K562 (cell line): Measurements from ENCODE around the gene MAP3K7CL. TPM values are rescaled to one million over a fixed set of nuclear protein-coding genes. Genes with fewer than 3 reads are reported as not detected.

Source experiments
- ATAC-seq: fragments of 200-7000 bp; cut with Tn5 transposase; 3 replicates; pipeline ENCODE4 v1.9.1; 2020; ENCODE audit warnings: moderate library complexity
- BruUV-seq: library from RNA; stranded (reverse); fragments of 400-500 nt; replicated peaks from 2 replicates; lab custom pipeline; 2021; lab: Mats Ljungman, UMichigan
- CTCF ChIA-PET: fragments of 300-600 bp; formaldehyde crosslinking; extraction: SDS; loops from one replicate; lab custom pipeline; 2021; ENCODE audit warnings: low intra/inter-chr PET ratio; lab: Yijun Ruan, JAX
- POLR2A ChIA-PET: fragments of 300-600, 350-650 bp; sonication (Branson Sonifier 250); formaldehyde crosslinking; extraction: SDS; loops from one replicate; lab custom pipeline; 2021; ENCODE audit warnings: antibody characterized with exemption, inconsistent platforms; lab: Yijun Ruan, JAX
- DNase-seq, 4 experiments: peaks; one replicate each; pipeline versions ENCODE4 v3.0.0 to v3.0.0-alpha.2; 2011 to 2018; ENCODE audit warnings: low spot score in 3 of 4, mixed read lengths in 3 of 4; ENCODE audit errors: extremely low read depth in 1 of 4
- FAIRE-seq: peaks from 2 replicates; lab custom pipeline; 2011; peaks lifted over from hg19 to GRCh38; lab: Jason Lieb, UNC
- H2AFZ ChIP-seq: 2 replicates; pipeline ENCODE4 v1.6.0; 2011; ENCODE audit warnings: low read depth, low read length, control low read depth, inconsistent platforms
- H3K27ac ChIP-seq: fragments of 200-600 bp; 3 replicates; pipeline ENCODE4 v1.8.0; 2011; ENCODE audit warnings: low read depth, mild to moderate bottlenecking, control low read depth, inconsistent platforms, low read length, moderate library complexity, mixed read lengths; ENCODE audit errors: extremely low read depth
- H3K27me3 ChIP-seq, 2 experiments: fragments of 300-600 bp in 1 of 2; 2 replicates in 1 of 2; 3 replicates in 1 of 2; pipeline versions ENCODE4 v1.6.0 to v1.8.0; 2011; ENCODE audit warnings: inconsistent platforms in 2 of 2, low read length in 2 of 2, mild to moderate bottlenecking in 1 of 2, mixed read lengths in 1 of 2, moderate library complexity in 1 of 2; ENCODE audit not compliant: control insufficient read depth in 2 of 2, insufficient read depth in 2 of 2
- H3K36me3 ChIP-seq: fragments of 300-600 bp; 3 replicates; pipeline ENCODE4 v1.8.0; 2011; ENCODE audit warnings: mild to moderate bottlenecking, low read length, inconsistent platforms; ENCODE audit not compliant: control insufficient read depth, insufficient read depth
- H3K4me1 ChIP-seq, 2 experiments: fragments of 200-600 bp in 1 of 2; replicated peaks in 1 of 2; 2 replicates in 1 of 2; 3 replicates in 1 of 2; pipeline versions ENCODE4 v1.5.1 to v1.8.0; 2011; ENCODE audit warnings: inconsistent platforms in 2 of 2, low read length in 2 of 2, mild to moderate bottlenecking in 1 of 2, mixed read lengths in 1 of 2, moderate library complexity in 1 of 2; ENCODE audit not compliant: control insufficient read depth in 2 of 2, insufficient read depth in 2 of 2
- H3K4me2 ChIP-seq: 2 replicates; pipeline ENCODE4 v1.6.1; 2011; ENCODE audit warnings: low read length, control low read depth, inconsistent platforms, mixed read lengths; ENCODE audit not compliant: insufficient read depth
- H3K4me3 ChIP-seq: fragments of 200-600 bp; sonication (generic), shearing (Covaris generic); 2 replicates; pipeline ENCODE4 v1.5.1; 2016; ENCODE audit warnings: control low read depth, inconsistent platforms
- H3K79me2 ChIP-seq: fragments of 200-600 bp; 3 replicates; pipeline ENCODE4 v1.8.0; 2011; ENCODE audit warnings: low read length, inconsistent platforms; ENCODE audit not compliant: control insufficient read depth, insufficient read depth
- H3K9ac ChIP-seq, 2 experiments: 2 replicates each; pipeline versions ENCODE4 v1.6.0 to v1.6.1; 2011; ENCODE audit warnings: low read depth in 2 of 2, low read length in 2 of 2, control low read depth in 1 of 2, inconsistent platforms in 1 of 2, mild to moderate bottlenecking in 1 of 2, mixed read lengths in 1 of 2; ENCODE audit not compliant: insufficient read depth in 1 of 2
- H3K9me1 ChIP-seq: one replicate; pipeline ENCODE4 v1.6.0; 2011; ENCODE audit warnings: inconsistent platforms, mild to moderate bottlenecking, low read length, moderate library complexity; ENCODE audit not compliant: control insufficient read depth, insufficient read depth
- H3K9me3 ChIP-seq: replicated peaks from 2 replicates; pipeline ENCODE4 v1.5.1; 2011; ENCODE audit warnings: low read depth, low read length, inconsistent platforms; ENCODE audit not compliant: control insufficient read depth, insufficient read depth
- H4K20me1 ChIP-seq: replicated peaks from 2 replicates; pipeline ENCODE4 v1.6.1; 2011; ENCODE audit warnings: low read length, inconsistent platforms, mixed read lengths; ENCODE audit not compliant: control insufficient read depth, insufficient read depth
- CBFA2T3 ChIP-seq: fragments of 450-650 bp; IDR thresholded peaks from 2 replicates; pipeline ENCODE4 v1.6.1; 2017
- ELK3 ChIP-seq: fragments of 450-650 bp; formaldehyde crosslinking; IDR thresholded peaks from 2 replicates; pipeline ENCODE4 v1.4.0; 2020; ENCODE audit warnings: mild to moderate bottlenecking
- FOXM1 ChIP-seq, 2 experiments: fragments of 450-650 bp in 1 of 2; sonication (generic) in 1 of 2; formaldehyde crosslinking in 1 of 2; IDR thresholded peaks; 2 replicates each; pipeline versions ENCODE4 v1.6.1 to v1.9.0; 2017 to 2022; ENCODE audit warnings: low read depth in 2 of 2, mild to moderate bottlenecking in 2 of 2, missing genetic modification reagents in 1 of 2, moderate library complexity in 1 of 2
- HCFC1 ChIP-seq: IDR thresholded peaks from 2 replicates; pipeline ENCODE4 v1.6.1; 2012; ENCODE audit warnings: low read depth, low read length, improper control_type of control experiment
- KLF16 ChIP-seq: IDR thresholded peaks from 2 replicates; pipeline ENCODE4 v1.6.1; 2016; ENCODE audit warnings: antibody characterized with exemption
- NCOA6 ChIP-seq: fragments of 450-650 bp; IDR thresholded peaks from 2 replicates; pipeline ENCODE4 v1.6.1; 2017; ENCODE audit warnings: mild to moderate bottlenecking
- RBFOX2 ChIP-seq: fragments of 200-400 bp; formaldehyde crosslinking; IDR thresholded peaks from 2 replicates; pipeline ENCODE4 v1.6.1; 2017; ENCODE audit warnings: low read depth, mild to moderate bottlenecking, low read length, moderate library complexity
- ZBTB7A ChIP-seq: IDR thresholded peaks from 2 replicates; pipeline ENCODE4 v1.6.1; 2011; ENCODE audit warnings: low read depth, mild to moderate bottlenecking, low read length, moderate library complexity, borderline replicate concordance; ENCODE audit not compliant: control insufficient read depth
- ZC3H4 ChIP-seq: sonication (generic); formaldehyde crosslinking; IDR thresholded peaks from 2 replicates; pipeline ENCODE4 v1.9.0; 2021; ENCODE audit warnings: missing genetic modification reagents, borderline replicate concordance
- ZFP36 ChIP-seq: fragments of 150-350 bp; IDR thresholded peaks from 2 replicates; pipeline ENCODE4 v1.6.1; 2018; ENCODE audit warnings: low read length, low read depth; ENCODE audit not compliant: partially characterized antibody
- ZNF644 ChIP-seq: fragments of 200-800 bp; sonication (Bioruptor generic); IDR thresholded peaks from 2 replicates; pipeline ENCODE4 v1.6.1; 2016; ENCODE audit warnings: low read depth, missing genetic modification characterization, missing compliant biosample characterization
- WGBS: fragments of 100-300 bp; shearing (Covaris generic); methylation state at CpG from one replicate; pipeline ENCODE4 v1.1.6; 2016; ENCODE audit warnings: low coverage, mixed read lengths; ENCODE audit not compliant: insufficient coverage; ENCODE audit errors: missing lambda C conversion rate; 5-methylcytosine and 5-hydroxymethylcytosine counted together
- in situ Hi-C: fragments of 300-500 bp; cut with MboI; formaldehyde crosslinking; loops from 4 replicates; pipeline ENCODE4 v1.15.0; 2018; ENCODE audit warnings: inconsistent platforms, mixed read lengths
- intact Hi-C: fragments of 100-400 bp; cut with micrococcal nuclease; formaldehyde crosslinking; loops from 2 replicates; pipeline ENCODE4 v1.14.2; 2022
- polyA plus RNA-seq, 8 experiments: library from polyadenylated mRNA; depleted of rRNA in 4 of 8; stranded (reverse) in 5 of 8; unstranded in 3 of 8; fragments of >200 nt; fragmentation: Nextera tagmentation in 2 of 8; fragmentation: Illumina TruSeq in 1 of 8; extraction: Ambion mirVana in 2 of 8; extraction: Trizol in 1 of 8; gene quantifications; 2 replicates each; pipeline versions ENCODE4 v1.2.1 to v1.2.3, GENCODE V29; 2011 to 2014; ENCODE audit warnings: inconsistent platforms in 1 of 8, missing spikeins in 1 of 8
- total RNA-seq, 7 experiments: library from RNA; depleted of rRNA in 6 of 7; stranded (reverse); fragments of >200 nt in 6 of 7; fragmentation: Illumina TruSeq in 2 of 7; extraction: Trizol in 2 of 7; gene quantifications; 2 replicates each; pipeline versions ENCODE4 v1.2.1 to v1.2.3, GENCODE V29; 2011 to 2021; ENCODE audit warnings: low replicate concordance in 1 of 7
- TF ChIP-seq, protein P1 (sequence below): fragments of 250-450 bp; sonication (Bioruptor Pico); IDR thresholded peaks from 2 replicates; pipeline ENCODE4 v1.8.0; 2022; ENCODE audit warnings: moderate library complexity, mild to moderate bottlenecking, inconsistent platforms

MAP3K7CL gene
- total and polyA plus RNA-seq, 9 of the 15 experiments (the other 6 are each of a cell fraction or from before 2014, with no cell fraction given): 0.13 to 0.15 (median 0.14) TPM; not detected in 6

DNA sequence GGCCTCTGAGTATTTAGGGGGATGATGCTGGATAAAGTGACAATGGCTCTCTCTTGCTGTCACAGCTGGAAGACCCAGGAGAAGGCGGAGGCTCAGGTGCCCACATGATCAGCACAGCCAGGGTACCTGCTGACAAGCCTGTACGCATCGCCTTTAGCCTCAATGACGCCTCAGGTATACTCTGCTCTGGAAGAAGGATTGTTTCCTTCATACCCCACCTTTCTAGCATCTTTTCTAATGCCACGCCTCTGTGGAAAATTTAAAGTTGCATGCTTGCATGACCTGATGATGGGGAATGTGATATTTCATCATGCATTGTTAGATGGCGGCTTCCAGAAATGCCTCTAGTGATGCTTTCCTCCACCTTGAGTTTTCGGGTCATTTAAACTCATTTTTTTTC lies 2.8 kb downstream of the MAP3K7CL start (continued):
- TF ChIP-seq KLF16 (no peak), FOXM1 (IDR thresholded peaks at IDR 0.05; ENCODE audit: low read depth) (no peak), FOXM1 (CRISPR knock-in tag; IDR thresholded peaks at IDR 0.05; ENCODE audit: low read depth) (no peak)

GRCh38 chr21:29133796-29134195 lies 3.4 kb downstream of the MAP3K7CL start:
- 5% methylated on average over 5 of the region's 5 CpGs for WGBS
- BruUV-seq: no TSS peak
- TF ChIP-seq ZFP36 (no peak), ELK3 (CRISPR knock-in tag) (no peak), ZC3H4 (no peak), NCOA6 (no peak), CBFA2T3 (no peak), RBFOX2 (no peak), ZNF644 (tag) (no peak), HCFC1 (no peak), ZBTB7A (no peak)
- TF ChIP-seq, protein P1, sequence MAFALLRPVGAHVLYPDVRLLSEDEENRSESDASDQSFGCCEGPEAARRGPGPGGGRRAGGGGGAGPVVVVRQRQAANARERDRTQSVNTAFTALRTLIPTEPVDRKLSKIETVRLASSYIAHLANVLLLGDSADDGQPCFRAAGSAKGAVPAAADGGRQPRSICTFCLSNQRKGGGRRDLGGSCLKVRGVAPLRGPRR (CRISPR knock-in tag): no peak
- no peak for DNase-seq
- Histone ChIP-seq H3K4me3 (no peak overlapping the region), H3K4me1 (no peaks in the 10 kb centered on the region), H3K36me3 (no peaks in the 10 kb centered on the region), H3K27ac (no peak overlapping the region), H3K79me2 (no peaks in the 10 kb centered on the region), H3K9me1 (no peaks in the 10 kb centered on the region), H4K20me1 (no peaks in the 10 kb centered on the region), H2AFZ (no peak overlapping the region), H3K9ac (no peak overlapping the region), H3K9me3 (no peaks in the 10 kb centered on the region), H3K4me2 (no peak overlapping the region), H3K27me3 (peaks cover 23 to 26% of the 10 kb centered on the region in 2 experiments; a peak in 4 of 5 replicates)
- POLR2A ChIA-PET: no interaction called here
- intact Hi-C loops: no loop called here
- no peak for FAIRE-seq
- in situ Hi-C loops: no loop called here
- ATAC-seq: no peak; the same call in 2 of the 3 replicates
- CTCF ChIA-PET: no interaction called here
